Testis (tissue), 2 donors: ENCODE results near the gene KLHDC9.

Experiments
- POLR2A ChIP-seq: fragments of 450-650 bp; IDR thresholded peaks from one replicate; pipeline ENCODE4 v1.6.1; 2017; ENCODE audit warnings: antibody characterized with exemption, mild to moderate bottlenecking, moderate library complexity
- TF ChIP-seq, protein P1 (sequence below), 3 experiments: fragments of 450-650 bp in 2 of 3; fragments of 200-600 bp in 1 of 3; sonication (generic) in 1 of 3; IDR thresholded peaks; one replicate each; pipeline ENCODE4 v1.5.1; 2016 to 2019; ENCODE audit warnings: antibody characterized with exemption in 3 of 3, mild to moderate bottlenecking in 2 of 3, moderate library complexity in 1 of 3

DNA sequence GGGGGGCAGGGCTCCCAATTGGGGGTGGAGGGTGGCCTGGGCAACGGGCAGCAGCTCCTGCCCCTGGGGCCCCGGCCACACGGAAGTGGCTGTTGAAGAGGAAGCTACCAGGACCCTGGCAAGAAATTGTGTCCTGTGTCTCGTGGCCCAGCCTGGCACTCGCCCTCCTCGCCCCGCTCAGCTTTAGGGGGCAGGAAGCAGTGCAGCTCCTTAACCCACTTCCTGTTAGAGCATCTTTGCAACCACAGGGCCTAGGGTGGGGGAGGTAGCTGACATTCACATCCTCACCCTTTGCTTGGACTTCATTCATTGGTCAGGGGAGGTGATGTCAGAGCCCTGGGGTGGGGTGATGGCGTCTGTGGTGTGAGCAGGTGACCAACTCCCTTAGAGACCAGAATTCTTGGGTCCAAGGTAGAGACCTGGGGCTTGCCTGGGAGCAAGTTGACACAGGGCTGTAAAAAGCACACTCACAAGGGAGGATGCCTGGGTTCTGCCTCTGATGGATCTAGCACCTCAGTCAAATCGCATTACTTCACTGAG lies 28.4 kb upstream of the KLHDC9 start, which contains the start of gene ARHGAP30:
- TF ChIP-seq, protein P1, sequence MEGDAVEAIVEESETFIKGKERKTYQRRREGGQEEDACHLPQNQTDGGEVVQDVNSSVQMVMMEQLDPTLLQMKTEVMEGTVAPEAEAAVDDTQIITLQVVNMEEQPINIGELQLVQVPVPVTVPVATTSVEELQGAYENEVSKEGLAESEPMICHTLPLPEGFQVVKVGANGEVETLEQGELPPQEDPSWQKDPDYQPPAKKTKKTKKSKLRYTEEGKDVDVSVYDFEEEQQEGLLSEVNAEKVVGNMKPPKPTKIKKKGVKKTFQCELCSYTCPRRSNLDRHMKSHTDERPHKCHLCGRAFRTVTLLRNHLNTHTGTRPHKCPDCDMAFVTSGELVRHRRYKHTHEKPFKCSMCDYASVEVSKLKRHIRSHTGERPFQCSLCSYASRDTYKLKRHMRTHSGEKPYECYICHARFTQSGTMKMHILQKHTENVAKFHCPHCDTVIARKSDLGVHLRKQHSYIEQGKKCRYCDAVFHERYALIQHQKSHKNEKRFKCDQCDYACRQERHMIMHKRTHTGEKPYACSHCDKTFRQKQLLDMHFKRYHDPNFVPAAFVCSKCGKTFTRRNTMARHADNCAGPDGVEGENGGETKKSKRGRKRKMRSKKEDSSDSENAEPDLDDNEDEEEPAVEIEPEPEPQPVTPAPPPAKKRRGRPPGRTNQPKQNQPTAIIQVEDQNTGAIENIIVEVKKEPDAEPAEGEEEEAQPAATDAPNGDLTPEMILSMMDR (IDR thresholded peaks at IDR 0.05) = no peak
- no peak for TF ChIP-seq POLR2A
